ENCODE measurements around the gene ANKRD13D.

The ANKRD13D gene

GRCh38 chr11:67287355-67288197 lies 1.5 kb upstream of the ANKRD13D start:
- DNase-seq: no peak

- DNase-seq: no peak
Measured at GRCh38 chr11:67288198-67288451, 978 bp upstream of the ANKRD13D start.

GRCh38 chr11:67288452-67289225 lies 464 bp upstream of the ANKRD13D start:
- no peak for DNase-seq

- DNase-seq: no peak
Measured at GRCh38 chr11:67289651-67290479, 762 bp downstream of the ANKRD13D start.

GRCh38 chr11:67290801-67291200 lies 1.7 kb downstream of the ANKRD13D start:
- DNase-seq: no peak

- no peak for DNase-seq
Measured at GRCh38 chr11:67291481-67292381, 2.6 kb downstream of the ANKRD13D start.

- DNase-seq: no peak
Measured at GRCh38 chr11:67292671-67293070, 3.6 kb downstream of the ANKRD13D start.

GRCh38 chr11:67293090-67293489 lies 4.0 kb downstream of the ANKRD13D start:
- DNase-seq: no peak

GRCh38 chr11:67295846-67296245 lies 6.7 kb downstream of the ANKRD13D start:
- no peak for DNase-seq

GRCh38 chr11:67298786-67299185 lies 9.7 kb downstream of the ANKRD13D start:
- no peak for DNase-seq

GRCh38 chr11:67299471-67300191 lies 10.5 kb downstream of the ANKRD13D start:
- no peak for DNase-seq

- no peak for DNase-seq
Measured at GRCh38 chr11:67300256-67300755, 11.2 kb downstream of the ANKRD13D start.

- DNase-seq: no peak
Measured at GRCh38 chr11:67300756-67301312, 11.7 kb downstream of the ANKRD13D start.

GRCh38 chr11:67301313-67301921 lies 12.3 kb downstream of the ANKRD13D start:
- no peak for DNase-seq

GRCh38 chr11:67301951-67302516 lies 12.9 kb downstream of the ANKRD13D start:
- no peak for DNase-seq

- DNase-seq: no peak
Measured at GRCh38 chr11:67302571-67303131, 13.5 kb downstream of the ANKRD13D start.

GRCh38 chr11:67303132-67303834 lies 14.2 kb downstream of the ANKRD13D start, which contains the start of gene SSH3:
Gene SSH3 (plus strand): TSS chr11:67303530. CDS start chr11:67303626, 96 bp downstream.
- DNase-seq: no peak

GRCh38 chr11:67303835-67304411 lies 14.8 kb downstream of the ANKRD13D start:
- no peak for DNase-seq

Data from NCI-H187 treated with DMSO at 0.1 percent for 48 hours (cell line).